ENCODE results near the gene CACNB4. TPM values are rescaled to one million over a fixed set of nuclear protein-coding genes. Genes with fewer than 3 reads are reported as not detected.
"Not testable (repeated sequence)": the region's sequence is repeated elsewhere in the genome, so short reads cannot be mapped to it uniquely, and the experiment has no call there.

CACNB4 gene
- total RNA-seq, 1 experiment from 2014 or later = 0.22 TPM

GRCh38 chr2:152016181-152017120, 82.4 kb downstream of the CACNB4 start:
- no peak overlapping the region for H3K4me3 ChIP-seq (ENCODE audit: low read length)
- no peak overlapping the region for H3K27ac ChIP-seq (ENCODE audit: low read length)
- H3K9me3 ChIP-seq (ENCODE audit: low read length) = no peaks in the 10 kb centered on the region
- H3K4me1 ChIP-seq (ENCODE audit: low read length) = no peaks in the 10 kb centered on the region
- no peaks in the 10 kb centered on the region for H3K79me2 ChIP-seq (ENCODE audit: low read length)
- H4K20me1 ChIP-seq (ENCODE audit: insufficient read depth, low read depth, low read length) = no peaks in the 10 kb centered on the region
- no peaks in the 10 kb centered on the region for H3K36me3 ChIP-seq (ENCODE audit: insufficient read depth, low read length)
- H3K4me2 ChIP-seq (ENCODE audit: low read depth, low read length, poor library complexity, severe bottlenecking) = no peak overlapping the region
- H3K9ac ChIP-seq (ENCODE audit: low read length) = no peak overlapping the region
- no peaks in the 10 kb centered on the region for H3K27me3 ChIP-seq (ENCODE audit: low read length)
- H3K9me2 ChIP-seq (replicated peaks; ENCODE audit: insufficient read depth, low read length) = no peaks in the 10 kb centered on the region
- H2AFZ ChIP-seq (ENCODE audit: low read length) = no peak overlapping the region
- no peak for DNase-seq

GRCh38 chr2:152015552-152015951, 83.3 kb downstream of the CACNB4 start:
- H2AFZ ChIP-seq (ENCODE audit: low read length) = no peak overlapping the region
- H3K36me3 ChIP-seq (ENCODE audit: insufficient read depth, low read length) = no peaks in the 10 kb centered on the region
- H3K4me3 ChIP-seq (ENCODE audit: low read length) = no peak overlapping the region
- no peaks in the 10 kb centered on the region for H3K79me2 ChIP-seq (ENCODE audit: low read length)
- H3K4me1 ChIP-seq (ENCODE audit: low read length) = no peaks in the 10 kb centered on the region
- no peaks in the 10 kb centered on the region for H3K9me2 ChIP-seq (replicated peaks; ENCODE audit: insufficient read depth, low read length)
- DNase-seq = no peak
- no peaks in the 10 kb centered on the region for H3K27me3 ChIP-seq (ENCODE audit: low read length)
- no peaks in the 10 kb centered on the region for H3K9me3 ChIP-seq (ENCODE audit: low read length)
- no peak overlapping the region for H3K27ac ChIP-seq (ENCODE audit: low read length)
- no peaks in the 10 kb centered on the region for H4K20me1 ChIP-seq (ENCODE audit: insufficient read depth, low read depth, low read length)
- H3K4me2 ChIP-seq (ENCODE audit: low read depth, low read length, poor library complexity, severe bottlenecking) = no peak overlapping the region
- no peak overlapping the region for H3K9ac ChIP-seq (ENCODE audit: low read length)

GRCh38 chr2:152012697-152013096, 86.1 kb downstream of the CACNB4 start:
- no peak overlapping the region for H3K27ac ChIP-seq (ENCODE audit: low read length)

GRCh38 chr2:152011724-152012123, 87.1 kb downstream of the CACNB4 start:
- no peak for DNase-seq
- no peak overlapping the region for H3K4me3 ChIP-seq (ENCODE audit: low read length)
- H3K79me2 ChIP-seq (ENCODE audit: low read length) = no peaks in the 10 kb centered on the region
- no peaks in the 10 kb centered on the region for H3K27me3 ChIP-seq (ENCODE audit: low read length)
- H3K36me3 ChIP-seq (ENCODE audit: insufficient read depth, low read length) = no peaks in the 10 kb centered on the region
- no peaks in the 10 kb centered on the region for H4K20me1 ChIP-seq (ENCODE audit: insufficient read depth, low read depth, low read length)
- H3K9ac ChIP-seq (ENCODE audit: low read length) = no peak overlapping the region
- H2AFZ ChIP-seq (ENCODE audit: low read length) = no peak overlapping the region
- H3K4me2 ChIP-seq (ENCODE audit: low read depth, low read length, poor library complexity, severe bottlenecking) = no peak overlapping the region
- no peak overlapping the region for H3K27ac ChIP-seq (ENCODE audit: low read length)
- no peaks in the 10 kb centered on the region for H3K4me1 ChIP-seq (ENCODE audit: low read length)
- H3K9me3 ChIP-seq (ENCODE audit: low read length) = no peaks in the 10 kb centered on the region
- H3K9me2 ChIP-seq (replicated peaks; ENCODE audit: insufficient read depth, low read length) = no peaks in the 10 kb centered on the region

More at GRCh38 chr2:152012697-152013096, 86.1 kb downstream of the CACNB4 start:
- H3K9me3 ChIP-seq (ENCODE audit: low read length) = no peaks in the 10 kb centered on the region
- H3K9ac ChIP-seq (ENCODE audit: low read length) = no peak overlapping the region
- H3K4me2 ChIP-seq (ENCODE audit: low read depth, low read length, poor library complexity, severe bottlenecking) = no peak overlapping the region
- H3K36me3 ChIP-seq (ENCODE audit: insufficient read depth, low read length) = no peaks in the 10 kb centered on the region
- H3K4me1 ChIP-seq (ENCODE audit: low read length) = no peaks in the 10 kb centered on the region
- peak; percentile 24 for DNase-seq
- H3K27me3 ChIP-seq (ENCODE audit: low read length) = no peaks in the 10 kb centered on the region
- no peak overlapping the region for H3K4me3 ChIP-seq (ENCODE audit: low read length)
- no peaks in the 10 kb centered on the region for H4K20me1 ChIP-seq (ENCODE audit: insufficient read depth, low read depth, low read length)
- no peaks in the 10 kb centered on the region for H3K9me2 ChIP-seq (replicated peaks; ENCODE audit: insufficient read depth, low read length)
- no peak overlapping the region for H2AFZ ChIP-seq (ENCODE audit: low read length)
- H3K79me2 ChIP-seq (ENCODE audit: low read length) = no peaks in the 10 kb centered on the region

- H3K36me3 ChIP-seq (ENCODE audit: insufficient read depth, low read length) = no peaks in the 10 kb centered on the region
- H2AFZ ChIP-seq (ENCODE audit: low read length) = no peak overlapping the region
- peaks cover 7% of the 10 kb centered on the region for H3K4me1 ChIP-seq (ENCODE audit: low read length)
- H3K4me3 ChIP-seq (ENCODE audit: low read length) = no peak overlapping the region
- H3K79me2 ChIP-seq (ENCODE audit: low read length) = no peaks in the 10 kb centered on the region
- H3K9me3 ChIP-seq (ENCODE audit: low read length) = no peaks in the 10 kb centered on the region
- DNase-seq = no peak
- no peaks in the 10 kb centered on the region for H3K9me2 ChIP-seq (replicated peaks; ENCODE audit: insufficient read depth, low read length)
- no peak overlapping the region for H3K4me2 ChIP-seq (ENCODE audit: low read depth, low read length, poor library complexity, severe bottlenecking)
- H3K27ac ChIP-seq (ENCODE audit: low read length) = no peak overlapping the region
- no peak overlapping the region for H3K9ac ChIP-seq (ENCODE audit: low read length)
- H4K20me1 ChIP-seq (ENCODE audit: insufficient read depth, low read depth, low read length) = no peaks in the 10 kb centered on the region
- H3K27me3 ChIP-seq (ENCODE audit: low read length) = no peaks in the 10 kb centered on the region
Observed at GRCh38 chr2:152005607-152006006, 93.2 kb downstream of the CACNB4 start.

- H3K9me2 ChIP-seq (replicated peaks; ENCODE audit: insufficient read depth, low read length); H3K79me2 ChIP-seq (ENCODE audit: low read length); H3K27me3 ChIP-seq (ENCODE audit: low read length); H3K9ac ChIP-seq (ENCODE audit: low read length); H3K9me3 ChIP-seq (ENCODE audit: low read length); H3K4me3 ChIP-seq (ENCODE audit: low read length); H3K4me2 ChIP-seq (ENCODE audit: low read depth, low read length, poor library complexity, severe bottlenecking); H3K36me3 ChIP-seq (ENCODE audit: insufficient read depth, low read length); H3K27ac ChIP-seq (ENCODE audit: low read length); DNase-seq; H2AFZ ChIP-seq (ENCODE audit: low read length); H4K20me1 ChIP-seq (ENCODE audit: insufficient read depth, low read depth, low read length); H3K4me1 ChIP-seq (ENCODE audit: low read length): not testable (repeated sequence)
Observed at GRCh38 chr2:152003283-152003682, 95.6 kb downstream of the CACNB4 start.

- Histone ChIP-seq H3K27me3 (ENCODE audit: low read length) (no peaks in the 10 kb centered on the region), H3K9me2 (replicated peaks; ENCODE audit: insufficient read depth, low read length) (no peaks in the 10 kb centered on the region), H4K20me1 (ENCODE audit: insufficient read depth, low read depth, low read length) (no peaks in the 10 kb centered on the region), H3K9me3 (ENCODE audit: low read length) (no peaks in the 10 kb centered on the region), H3K27ac (ENCODE audit: low read length) (no peak overlapping the region), H3K4me3 (ENCODE audit: low read length) (no peak overlapping the region), H3K4me1 (ENCODE audit: low read length) (peaks cover under 1% of the 10 kb centered on the region), H3K9ac (ENCODE audit: low read length) (no peak overlapping the region), H3K36me3 (ENCODE audit: insufficient read depth, low read length) (no peaks in the 10 kb centered on the region), H3K79me2 (ENCODE audit: low read length) (no peaks in the 10 kb centered on the region), H3K4me2 (ENCODE audit: low read depth, low read length, poor library complexity, severe bottlenecking) (no peak overlapping the region), H2AFZ (ENCODE audit: low read length) (no peak overlapping the region)
- peak; percentile 79 for DNase-seq
Observed at GRCh38 chr2:151999053-151999452, 99.8 kb downstream of the CACNB4 start.

- H4K20me1 ChIP-seq (ENCODE audit: insufficient read depth, low read depth, low read length) = no peaks in the 10 kb centered on the region
- no peak overlapping the region for H3K9ac ChIP-seq (ENCODE audit: low read length)
- H3K4me2 ChIP-seq (ENCODE audit: low read depth, low read length, poor library complexity, severe bottlenecking) = no peak overlapping the region
- no peaks in the 10 kb centered on the region for H3K4me1 ChIP-seq (ENCODE audit: low read length)
- H3K36me3 ChIP-seq (ENCODE audit: insufficient read depth, low read length) = no peaks in the 10 kb centered on the region
- H3K4me3 ChIP-seq (ENCODE audit: low read length) = no peak overlapping the region
- no peak overlapping the region for H2AFZ ChIP-seq (ENCODE audit: low read length)
- DNase-seq = no peak
- H3K79me2 ChIP-seq (ENCODE audit: low read length) = no peaks in the 10 kb centered on the region
- no peak overlapping the region for H3K27ac ChIP-seq (ENCODE audit: low read length)
- no peaks in the 10 kb centered on the region for H3K9me3 ChIP-seq (ENCODE audit: low read length)
- no peaks in the 10 kb centered on the region for H3K27me3 ChIP-seq (ENCODE audit: low read length)
- no peaks in the 10 kb centered on the region for H3K9me2 ChIP-seq (replicated peaks; ENCODE audit: insufficient read depth, low read length)
Observed at GRCh38 chr2:151996243-151997003, 102.4 kb downstream of the CACNB4 start.
